Erythroblast (primary cell): Measurements from ENCODE around the gene APLNR.

Experiments used
- GATA1 ChIP-seq: IDR thresholded peaks from 2 replicates; pipeline ENCODE4 v1.6.1; 2011; ENCODE audit warnings: low read depth, mild to moderate bottlenecking, control low read depth, low read length, moderate library complexity
- POLR2A ChIP-seq: IDR thresholded peaks from 2 replicates; pipeline ENCODE4 v1.6.1; 2011; ENCODE audit warnings: mild to moderate bottlenecking, low read length

GRCh38 chr11:57263351-57263750 is 26.3 kb upstream of the APLNR start:
- TF ChIP-seq GATA1 = no peak
- no peak for TF ChIP-seq POLR2A
